Measurements from ENCODE around the gene GMDS. TPM values are rescaled to one million over a fixed set of nuclear protein-coding genes. Genes with fewer than 3 reads are reported as not detected.

Gene GMDS
- polyA plus RNA-seq, 1 donor (not counting 4 experiments of a cell fraction or from before 2014, with no cell fraction given), result 22.1 TPM

DNA sequence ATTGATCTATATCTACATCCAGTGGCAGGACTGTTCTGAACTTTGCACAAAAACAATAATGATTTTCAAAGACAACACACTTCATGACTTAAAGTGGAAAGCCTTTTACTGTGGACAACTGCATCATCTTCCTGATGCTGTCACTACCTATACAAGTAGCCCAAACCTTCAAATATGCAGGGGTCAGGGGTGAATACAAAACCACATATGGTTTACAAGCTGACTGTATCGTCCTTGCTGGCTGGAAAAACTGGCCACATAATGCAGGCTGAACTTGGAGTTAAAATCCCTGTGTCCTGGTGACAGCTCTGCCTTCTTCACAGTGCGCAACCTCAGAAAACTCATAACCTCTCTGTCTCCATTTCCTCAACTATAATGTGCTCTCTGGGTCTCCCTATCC is 128.9 kb downstream of the GMDS start:
- no peak for FAIRE-seq

DNA sequence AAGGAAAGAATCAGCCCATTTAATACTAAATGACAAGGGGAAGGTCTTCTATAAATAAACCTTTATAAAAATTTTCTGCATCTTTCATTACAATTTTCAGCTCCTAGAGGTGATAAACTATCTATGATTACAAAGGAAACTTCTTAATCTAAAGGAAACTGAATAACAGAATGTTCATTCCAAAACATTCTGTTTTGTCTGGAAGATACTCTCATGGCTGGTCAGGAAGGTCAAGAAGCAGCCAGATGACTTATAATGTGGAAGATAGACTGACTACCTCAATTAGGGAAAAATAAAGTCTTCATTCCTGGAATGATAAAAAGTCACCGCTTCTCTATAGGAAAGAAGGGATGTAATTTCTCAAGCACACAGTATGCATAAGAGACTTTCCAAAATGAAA is 131.3 kb downstream of the GMDS start:
- dilution Hi-C loops (cut with MboI; ENCODE audit: extremely low pct_ligation_motif_present, low sequenced_read_pairs), result no loop called here
- no peaks in the 10 kb centered on the region for H3K9me1 ChIP-seq (ENCODE audit: control insufficient read depth, extremely low read depth, insufficient read depth, low read length)
- H3K9me3 ChIP-seq (ENCODE audit: control insufficient read depth, low read depth, low read length), result no peaks in the 10 kb centered on the region
- no peak overlapping the region for H2AFZ ChIP-seq (ENCODE audit: control insufficient read depth, low read length)
- no peak for TF ChIP-seq EZH2 (IDR thresholded peaks at IDR 0.05; ENCODE audit: low read length)
- TF ChIP-seq, protein P1, sequence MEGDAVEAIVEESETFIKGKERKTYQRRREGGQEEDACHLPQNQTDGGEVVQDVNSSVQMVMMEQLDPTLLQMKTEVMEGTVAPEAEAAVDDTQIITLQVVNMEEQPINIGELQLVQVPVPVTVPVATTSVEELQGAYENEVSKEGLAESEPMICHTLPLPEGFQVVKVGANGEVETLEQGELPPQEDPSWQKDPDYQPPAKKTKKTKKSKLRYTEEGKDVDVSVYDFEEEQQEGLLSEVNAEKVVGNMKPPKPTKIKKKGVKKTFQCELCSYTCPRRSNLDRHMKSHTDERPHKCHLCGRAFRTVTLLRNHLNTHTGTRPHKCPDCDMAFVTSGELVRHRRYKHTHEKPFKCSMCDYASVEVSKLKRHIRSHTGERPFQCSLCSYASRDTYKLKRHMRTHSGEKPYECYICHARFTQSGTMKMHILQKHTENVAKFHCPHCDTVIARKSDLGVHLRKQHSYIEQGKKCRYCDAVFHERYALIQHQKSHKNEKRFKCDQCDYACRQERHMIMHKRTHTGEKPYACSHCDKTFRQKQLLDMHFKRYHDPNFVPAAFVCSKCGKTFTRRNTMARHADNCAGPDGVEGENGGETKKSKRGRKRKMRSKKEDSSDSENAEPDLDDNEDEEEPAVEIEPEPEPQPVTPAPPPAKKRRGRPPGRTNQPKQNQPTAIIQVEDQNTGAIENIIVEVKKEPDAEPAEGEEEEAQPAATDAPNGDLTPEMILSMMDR (optimal IDR thresholded peaks at IDR 0.05 in 1 of 3, IDR thresholded peaks at IDR 0.05 in 1 of 3, conservative IDR thresholded peaks at IDR 0.05 in 1 of 3; ENCODE audit: extremely low read depth in 1 of 3, insufficient read depth in 2 of 3, low read length in 3 of 3), result no peak
- no peak overlapping the region for H3K4me3 ChIP-seq (ENCODE audit: control insufficient read depth in 2 of 3, extremely low read depth in 1 of 3, insufficient read depth in 2 of 3, low read depth in 1 of 3, low read length in 3 of 3)
- H3K79me2 ChIP-seq (ENCODE audit: control insufficient read depth, insufficient read depth, low read length), result no peaks in the 10 kb centered on the region
- no peaks in the 10 kb centered on the region for H4K20me1 ChIP-seq (ENCODE audit: control insufficient read depth, extremely low read depth, insufficient read depth, low read length)
- DNase-seq (ENCODE audit: low read depth, low spot score) (no peak), FAIRE-seq (no peak)
- no peaks in the 10 kb centered on the region for H3K27me3 ChIP-seq (ENCODE audit: control insufficient read depth, extremely low read depth, insufficient read depth, low read length)
- H3K36me3 ChIP-seq (ENCODE audit: control insufficient read depth in 2 of 2, extremely low read depth in 1 of 2, insufficient read depth in 2 of 2, low read length in 2 of 2), result no peaks in the 10 kb centered on the region
- H3K9ac ChIP-seq (ENCODE audit: control insufficient read depth, extremely low read depth, insufficient read depth, low read length), result no peak overlapping the region
- H3K4me1 ChIP-seq (ENCODE audit: control insufficient read depth, extremely low read depth, insufficient read depth, low read length), result no peaks in the 10 kb centered on the region
- no peak overlapping the region for H3K4me2 ChIP-seq (ENCODE audit: control insufficient read depth, extremely low read depth, insufficient read depth, low read depth, low read length)
- H3K27ac ChIP-seq (ENCODE audit: control insufficient read depth, insufficient read depth, low read length), result no peak overlapping the region

More for the DNA sequence above, 128.9 kb downstream of the GMDS start:
- H3K4me1 ChIP-seq (ENCODE audit: control insufficient read depth, extremely low read depth, insufficient read depth, low read length), result no peaks in the 10 kb centered on the region
- no peak for TF ChIP-seq EZH2 (IDR thresholded peaks at IDR 0.05; ENCODE audit: low read length)
- TF ChIP-seq, protein P1 (optimal IDR thresholded peaks at IDR 0.05 in 1 of 3, IDR thresholded peaks at IDR 0.05 in 1 of 3, conservative IDR thresholded peaks at IDR 0.05 in 1 of 3; ENCODE audit: extremely low read depth in 1 of 3, insufficient read depth in 2 of 3, low read length in 3 of 3), result no peak
- H3K79me2 ChIP-seq (ENCODE audit: control insufficient read depth, insufficient read depth, low read length), result no peaks in the 10 kb centered on the region
- H3K4me3 ChIP-seq (ENCODE audit: control insufficient read depth in 2 of 3, extremely low read depth in 1 of 3, insufficient read depth in 2 of 3, low read depth in 1 of 3, low read length in 3 of 3), result no peak overlapping the region
- H3K27ac ChIP-seq (ENCODE audit: control insufficient read depth, insufficient read depth, low read length), result no peak overlapping the region
- no peaks in the 10 kb centered on the region for H3K9me3 ChIP-seq (ENCODE audit: control insufficient read depth, low read depth, low read length)
- dilution Hi-C loops (cut with MboI; ENCODE audit: extremely low pct_ligation_motif_present, low sequenced_read_pairs), result no loop called here
- H3K27me3 ChIP-seq (ENCODE audit: control insufficient read depth, extremely low read depth, insufficient read depth, low read length), result no peaks in the 10 kb centered on the region
- no peaks in the 10 kb centered on the region for H3K9me1 ChIP-seq (ENCODE audit: control insufficient read depth, extremely low read depth, insufficient read depth, low read length)
- H4K20me1 ChIP-seq (ENCODE audit: control insufficient read depth, extremely low read depth, insufficient read depth, low read length), result no peaks in the 10 kb centered on the region
- no peak overlapping the region for H3K9ac ChIP-seq (ENCODE audit: control insufficient read depth, extremely low read depth, insufficient read depth, low read length)
- no peaks in the 10 kb centered on the region for H3K36me3 ChIP-seq (ENCODE audit: control insufficient read depth in 2 of 2, extremely low read depth in 1 of 2, insufficient read depth in 2 of 2, low read length in 2 of 2)
- no peak for DNase-seq (ENCODE audit: low read depth, low spot score)
- no peak overlapping the region for H3K4me2 ChIP-seq (ENCODE audit: control insufficient read depth, extremely low read depth, insufficient read depth, low read depth, low read length)
- H2AFZ ChIP-seq (ENCODE audit: control insufficient read depth, low read length), result no peak overlapping the region

Data from keratinocyte (primary cell).